Mammary epithelial cell (primary cell): Measurements from ENCODE around the gene MMP26.

Experiments used
- CTCF ChIP-seq, 2 donors: IDR thresholded peaks in 1 of 2; conservative IDR thresholded peaks in 1 of 2; 2 replicates each; pipeline ENCODE4 v1.5.1; 2011 to 2012; ENCODE audit warnings: inconsistent platforms in 2 of 2, low read length in 2 of 2, mild to moderate bottlenecking in 2 of 2, control low read depth in 1 of 2, low read depth in 1 of 2; ENCODE audit not compliant: insufficient read depth in 1 of 2; ENCODE audit errors: extremely low read depth in 1 of 2
- EZH2 ChIP-seq: IDR thresholded peaks from 2 replicates; pipeline ENCODE4 v1.6.1; 2012; ENCODE audit warnings: low read length, inconsistent platforms, borderline replicate concordance

- TF ChIP-seq CTCF (conservative IDR thresholded peaks at IDR 0.05 in 1 of 2, IDR thresholded peaks at IDR 0.05 in 1 of 2; ENCODE audit: extremely low read depth in 1 of 2, insufficient read depth in 1 of 2, low read depth in 1 of 2, low read length in 2 of 2) = no peak
- no peak for TF ChIP-seq EZH2
These were observed 8.7 kb downstream of the MMP26 start for GRCh38 chr11:4713241-4713640.
